GM20000 (cell line): ENCODE measurements around the gene DGKG.

ENCODE experiments used
- DNase-seq: peaks from one replicate; pipeline ENCODE4 v3.0.0; 2012; ENCODE audit warnings: low spot score
- TF ChIP-seq, protein P1 (sequence below): IDR thresholded peaks from 2 replicates; pipeline ENCODE4 v1.5.1; 2012; ENCODE audit warnings: mild to moderate bottlenecking, control low read depth; ENCODE audit errors: extremely low read depth, missing control alignments

Gene DGKG

DNA sequence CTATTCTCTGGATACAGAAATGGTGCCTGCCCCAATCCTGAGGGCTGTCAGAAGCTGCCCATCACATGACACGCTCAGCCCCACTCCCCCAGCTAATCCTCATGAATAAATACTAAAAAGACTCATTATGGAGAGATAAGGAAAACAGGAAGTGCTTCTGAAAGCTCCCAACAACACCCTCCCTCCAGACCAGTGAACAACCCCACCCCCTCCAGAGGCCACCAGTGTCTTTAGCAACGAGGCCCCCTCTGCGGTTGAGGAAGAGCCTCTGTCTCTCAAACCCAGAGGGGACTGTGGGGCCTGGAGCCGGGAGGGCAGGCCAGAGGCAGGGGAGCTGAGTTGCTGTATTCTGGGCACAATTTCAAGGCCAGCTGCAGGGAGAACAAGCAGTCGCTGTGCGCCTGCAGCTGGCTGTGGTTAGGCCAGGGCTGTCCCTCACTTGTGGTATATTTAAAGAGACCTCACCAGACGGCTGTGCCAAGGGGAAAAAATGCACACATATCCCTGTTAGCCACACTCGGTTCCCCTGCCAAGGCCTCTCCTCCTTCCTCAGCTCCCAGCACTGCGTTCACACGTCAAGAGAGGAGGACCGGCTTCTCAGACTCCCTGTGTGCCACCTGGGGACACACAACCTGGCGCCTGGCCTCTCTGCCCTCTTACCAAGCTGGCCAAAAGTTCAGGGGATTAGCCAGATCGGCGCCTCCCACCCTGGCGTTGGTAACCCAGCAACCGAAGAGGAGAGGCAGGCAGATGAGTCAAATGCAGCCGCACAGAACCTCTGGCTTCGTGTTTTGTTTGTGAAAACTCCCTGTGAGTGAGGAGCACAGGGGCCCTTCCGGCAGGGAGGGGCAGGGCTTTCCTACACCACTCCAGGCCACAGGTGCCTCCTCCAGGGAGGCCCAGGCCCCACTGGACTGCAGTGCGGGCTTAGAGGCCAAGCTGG is 152.0 kb downstream of the DGKG start:
- no peak for DNase-seq
- TF ChIP-seq, protein P1, sequence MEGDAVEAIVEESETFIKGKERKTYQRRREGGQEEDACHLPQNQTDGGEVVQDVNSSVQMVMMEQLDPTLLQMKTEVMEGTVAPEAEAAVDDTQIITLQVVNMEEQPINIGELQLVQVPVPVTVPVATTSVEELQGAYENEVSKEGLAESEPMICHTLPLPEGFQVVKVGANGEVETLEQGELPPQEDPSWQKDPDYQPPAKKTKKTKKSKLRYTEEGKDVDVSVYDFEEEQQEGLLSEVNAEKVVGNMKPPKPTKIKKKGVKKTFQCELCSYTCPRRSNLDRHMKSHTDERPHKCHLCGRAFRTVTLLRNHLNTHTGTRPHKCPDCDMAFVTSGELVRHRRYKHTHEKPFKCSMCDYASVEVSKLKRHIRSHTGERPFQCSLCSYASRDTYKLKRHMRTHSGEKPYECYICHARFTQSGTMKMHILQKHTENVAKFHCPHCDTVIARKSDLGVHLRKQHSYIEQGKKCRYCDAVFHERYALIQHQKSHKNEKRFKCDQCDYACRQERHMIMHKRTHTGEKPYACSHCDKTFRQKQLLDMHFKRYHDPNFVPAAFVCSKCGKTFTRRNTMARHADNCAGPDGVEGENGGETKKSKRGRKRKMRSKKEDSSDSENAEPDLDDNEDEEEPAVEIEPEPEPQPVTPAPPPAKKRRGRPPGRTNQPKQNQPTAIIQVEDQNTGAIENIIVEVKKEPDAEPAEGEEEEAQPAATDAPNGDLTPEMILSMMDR, result no peak

DNA sequence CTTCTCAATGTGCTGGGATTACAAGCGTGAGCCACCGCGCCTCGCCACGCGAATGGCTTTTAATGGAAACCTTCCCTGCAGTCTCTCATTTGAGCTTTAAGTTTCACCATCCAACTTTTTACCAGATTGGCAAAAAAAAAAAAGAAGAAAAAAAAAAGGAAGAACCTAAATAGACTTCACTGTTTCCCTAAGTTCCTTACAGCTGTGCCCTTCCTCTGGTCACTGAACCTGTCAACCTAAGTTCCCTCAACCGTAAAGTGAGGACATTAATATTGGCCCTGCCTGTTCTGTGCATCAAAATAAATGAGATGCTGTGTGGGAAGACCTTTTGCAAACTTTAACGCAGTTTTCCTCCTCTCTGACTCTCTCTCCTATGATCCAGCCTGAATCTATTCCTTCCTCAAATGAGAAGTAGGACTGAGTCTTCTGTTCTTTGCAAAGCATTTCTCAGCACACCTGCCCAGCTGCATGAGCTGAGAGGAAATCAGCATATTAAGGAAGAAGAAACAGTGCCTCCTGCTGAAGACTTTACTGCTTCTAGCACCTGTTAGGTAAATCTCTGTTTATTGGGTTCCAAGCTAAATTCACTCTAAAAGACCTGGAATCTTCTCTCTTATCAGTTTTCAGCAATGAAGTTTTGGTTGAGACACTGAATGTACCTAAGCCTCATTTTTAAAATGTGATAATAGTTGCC is 153.6 kb downstream of the DGKG start:
- no peak for DNase-seq
- TF ChIP-seq, protein P1, result no peak

DNA sequence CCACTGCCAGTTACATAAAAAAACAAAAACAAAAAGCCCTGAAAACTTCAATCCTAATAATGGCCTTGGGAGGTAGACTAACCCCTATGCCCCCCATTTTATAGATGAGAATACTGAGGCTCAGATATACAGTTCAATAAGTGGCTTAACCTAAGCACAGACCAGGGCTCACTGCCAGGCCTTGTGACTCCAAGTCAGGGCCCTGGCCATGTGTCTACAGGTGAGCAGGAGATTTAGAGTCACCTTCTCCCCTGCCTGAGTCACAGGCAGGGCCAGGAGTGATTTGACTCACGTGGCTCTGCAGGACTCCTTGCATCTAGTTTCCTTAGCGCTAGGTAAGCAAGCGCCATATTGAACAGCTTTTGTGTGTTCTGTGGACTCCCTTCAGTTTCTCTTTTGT is 154.5 kb downstream of the DGKG start:
- DNase-seq, result no peak
- TF ChIP-seq, protein P1, result no peak

DNA sequence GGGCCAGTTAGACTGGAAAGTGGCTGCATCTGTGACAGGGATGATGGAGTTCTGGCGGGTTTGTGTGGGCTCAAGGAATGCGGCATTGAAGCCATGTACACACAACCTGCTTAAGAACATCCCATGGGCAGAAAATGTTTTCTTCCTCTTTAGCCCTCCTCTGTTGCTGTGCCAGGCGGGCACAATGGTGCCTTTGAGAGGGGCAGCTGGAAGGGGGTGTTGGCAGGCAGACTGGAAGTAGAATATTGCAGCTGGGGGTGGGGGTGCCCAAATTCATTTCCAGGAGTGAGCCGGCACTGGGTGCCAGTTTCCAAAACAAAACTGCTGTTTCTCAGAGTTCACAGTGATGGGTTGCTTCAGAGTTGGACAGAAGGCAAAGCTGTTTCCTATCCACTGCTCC is 161.3 kb downstream of the DGKG start:
- no peak for DNase-seq
- TF ChIP-seq, protein P1, result no peak

DNA sequence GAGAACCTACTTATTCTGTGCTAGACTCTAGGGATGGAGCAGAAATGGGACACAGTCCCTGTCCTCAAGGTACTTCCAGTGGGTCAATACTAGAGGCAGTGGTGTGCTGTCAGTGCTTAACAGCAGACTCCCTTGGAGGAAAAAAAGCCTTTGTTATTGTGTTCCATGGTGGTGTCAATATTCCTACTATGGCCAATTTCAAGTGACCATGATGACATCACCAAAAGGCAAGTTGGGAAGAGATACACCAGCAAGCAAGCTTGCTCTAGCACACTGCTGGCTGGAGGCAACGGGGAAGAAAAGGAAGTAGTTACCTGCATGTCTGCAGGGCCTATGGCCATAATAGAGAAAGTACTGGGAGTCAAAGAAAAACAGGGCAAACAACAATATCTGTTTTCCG is 163.6 kb downstream of the DGKG start:
- no peak for DNase-seq
- TF ChIP-seq, protein P1, result no peak

DNA sequence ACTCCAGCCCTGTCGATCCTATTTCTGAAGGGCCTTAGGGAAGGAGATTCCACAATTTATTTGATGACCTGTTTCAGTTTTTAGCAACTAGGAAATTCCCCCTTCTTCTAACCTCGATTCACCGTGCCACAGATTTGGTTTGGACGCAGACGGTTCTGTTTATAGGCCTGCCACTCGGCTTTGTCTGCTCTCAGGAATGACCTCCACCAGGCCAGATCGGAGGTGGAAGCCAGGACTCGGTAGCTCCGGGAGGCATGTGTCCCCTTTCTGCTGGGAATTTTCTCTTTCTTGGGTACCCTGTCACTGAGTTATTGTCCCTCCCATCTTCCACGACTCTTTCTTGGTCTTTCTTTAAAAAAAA is 167.6 kb downstream of the DGKG start:
- TF ChIP-seq, protein P1, result no peak
- DNase-seq, result no peak
